NCI-H2196 treated with DMSO at 0.1 percent for 48 hours (cell line): ENCODE data around the gene WASL.
"Not testable (repeated sequence)": the region's sequence is repeated elsewhere in the genome, so short reads cannot be mapped to it uniquely, and the experiment has no call there.

Source experiments
- DNase-seq: peaks from one replicate; lab custom pipeline; 2025; ENCODE audit not compliant: unreplicated experiment; lab: John Stamatoyannopoulos, UW

The WASL gene

GRCh38 chr7:123748734-123749536 lies at the start of gene WASL:
Gene WASL, minus strand, starts transcription at chr7:123749003. Its CDS starts 269 bp downstream, at chr7:123748734.
- DNase-seq = peak; percentile 80

GRCh38 chr7:123797673-123798531 lies 49.1 kb upstream of the WASL start:
- DNase-seq = peak; percentile 65

- DNase-seq = no peak
Measured at GRCh38 chr7:123796568-123796967, 47.8 kb upstream of the WASL start.

DNA sequence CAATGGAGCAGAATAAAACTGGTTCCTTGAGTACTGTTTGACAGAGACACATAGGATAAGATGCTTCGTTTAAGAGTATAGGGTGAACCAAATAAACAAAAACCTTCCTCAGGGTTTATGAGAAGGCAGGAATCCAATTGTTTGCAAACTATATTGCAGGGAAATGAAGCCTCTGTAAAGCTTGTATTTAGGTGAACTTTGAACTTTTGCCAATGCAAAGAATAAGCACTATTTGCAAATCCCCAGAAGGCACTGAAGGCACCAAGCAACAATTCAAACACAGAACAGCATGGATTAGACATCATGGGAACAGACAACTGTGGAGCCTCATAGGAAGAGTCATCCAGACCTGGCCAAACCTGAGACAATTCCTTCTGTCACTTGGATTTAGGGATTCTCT lies 47.1 kb upstream of the WASL start:
- no peak for DNase-seq

DNA sequence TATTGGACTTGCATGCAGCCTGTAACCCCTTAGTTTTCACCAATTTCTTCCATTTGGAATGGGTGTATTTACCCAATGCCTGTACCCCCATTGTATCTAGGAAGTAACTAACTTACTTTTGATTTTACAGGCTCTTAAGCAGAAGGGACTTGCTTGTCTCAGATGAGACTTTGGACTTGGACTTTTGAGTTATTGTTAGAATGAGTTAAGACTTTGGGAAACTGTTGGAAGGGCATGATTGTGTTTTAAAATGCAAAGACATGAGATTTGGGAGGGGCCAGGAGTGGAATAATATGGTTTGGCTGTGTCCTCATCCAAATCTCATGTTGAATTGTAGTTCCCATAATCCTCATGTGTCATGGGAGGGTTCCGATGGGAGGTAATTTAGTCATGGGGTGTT lies 46.3 kb upstream of the WASL start:
- DNase-seq = not testable (repeated sequence)

DNA sequence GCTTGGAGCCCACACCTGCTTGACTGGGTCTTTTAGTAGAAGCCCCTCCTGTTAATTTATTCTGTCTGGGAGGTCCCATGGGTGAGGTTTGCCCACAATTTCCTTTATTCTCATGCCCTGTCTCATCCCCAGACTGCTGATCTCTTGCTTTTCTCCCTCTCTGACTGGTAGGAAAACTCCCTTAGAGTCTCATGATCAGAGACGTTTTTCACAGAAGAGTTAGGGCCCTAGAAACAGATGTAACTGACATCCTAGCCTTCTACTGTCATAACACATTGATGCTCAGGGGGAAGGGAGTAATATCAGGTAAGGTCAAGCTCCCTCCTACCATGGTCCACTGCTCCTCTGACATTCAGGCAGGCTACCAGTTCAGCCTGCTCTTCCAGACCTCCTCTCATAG lies 43.7 kb upstream of the WASL start:
- no peak for DNase-seq

DNA sequence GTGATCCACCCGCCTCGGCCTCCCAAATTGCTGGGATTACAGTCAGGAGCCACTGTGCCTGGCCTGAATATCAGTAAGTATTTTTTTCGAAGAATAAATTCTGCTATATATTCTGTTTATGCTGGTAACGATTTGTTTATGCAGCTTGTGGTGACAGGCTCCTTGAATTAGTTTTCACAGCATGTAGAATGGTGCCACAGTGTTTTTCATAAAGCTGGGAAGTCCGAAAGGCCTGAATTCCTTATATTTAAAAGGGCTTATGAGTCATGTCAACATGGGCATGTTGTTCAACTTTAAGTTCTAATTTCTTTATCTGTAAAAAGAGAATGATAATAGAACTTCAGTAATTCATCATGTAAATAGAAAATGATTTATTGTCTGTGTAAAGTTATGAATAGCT lies 42.2 kb upstream of the WASL start:
- DNase-seq = no peak

DNA sequence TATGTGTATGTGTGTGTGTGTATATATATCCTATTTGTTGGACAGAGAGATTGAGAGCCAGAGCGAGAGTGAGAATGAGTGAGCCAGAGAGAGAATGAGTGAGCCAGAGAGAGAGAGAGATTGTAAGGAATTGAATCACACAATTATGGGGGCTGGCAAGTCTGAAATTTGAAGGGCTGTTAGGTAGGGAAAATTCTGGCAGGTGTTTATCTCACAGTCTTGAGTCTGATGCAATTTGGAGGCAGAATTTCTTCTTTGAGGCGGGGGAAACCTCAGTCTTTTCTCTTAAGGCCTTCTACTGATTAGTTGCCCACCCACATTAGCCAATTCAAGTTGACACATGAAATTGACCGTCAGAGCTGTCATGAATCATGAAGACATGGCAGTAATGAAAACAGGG lies 41.0 kb upstream of the WASL start:
- no peak for DNase-seq

DNA sequence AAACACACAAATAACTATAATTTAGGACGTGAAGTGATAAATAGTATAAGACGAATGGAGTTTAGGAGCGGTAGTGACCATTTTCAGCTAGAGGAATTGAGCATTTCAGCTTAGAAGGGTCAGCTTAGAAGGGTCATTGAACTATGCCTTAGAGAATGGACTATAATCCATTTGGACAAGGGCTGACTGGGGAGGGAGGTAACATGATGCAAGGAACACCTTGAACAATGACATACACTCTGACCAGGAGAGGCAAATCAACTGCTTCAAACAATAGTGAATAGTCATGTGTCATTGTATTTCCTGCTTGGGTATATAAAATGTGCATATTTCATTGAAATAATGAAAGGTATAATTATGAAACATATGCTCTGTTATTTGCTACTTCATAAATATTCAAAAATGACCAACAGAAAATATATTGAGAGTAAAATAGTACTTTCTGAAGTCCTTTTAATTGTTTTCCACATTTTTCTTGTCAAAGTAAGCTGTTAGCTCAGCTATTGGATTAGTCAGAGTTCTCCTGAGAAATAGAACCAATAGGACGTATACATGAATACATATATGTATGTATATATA lies 40.5 kb upstream of the WASL start:
- no peak for DNase-seq

DNA sequence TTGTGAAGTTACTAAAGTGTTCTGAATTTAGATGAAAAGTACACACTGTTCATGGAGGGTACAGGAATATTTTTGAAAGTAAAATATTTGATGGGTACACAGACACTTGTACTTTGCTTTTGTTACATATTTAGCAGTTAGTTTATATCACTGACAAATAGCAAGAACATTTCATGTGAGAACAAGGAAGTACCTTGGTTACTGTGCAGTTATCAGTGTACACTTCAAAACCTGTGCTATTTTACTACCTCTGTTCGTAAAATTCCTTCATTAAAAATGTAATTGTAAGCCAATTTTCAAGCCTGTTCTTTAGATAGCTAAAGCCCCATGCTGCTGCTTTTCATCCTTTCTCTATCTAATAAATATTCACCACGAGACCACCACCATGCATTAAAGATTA lies 39.8 kb upstream of the WASL start:
- no peak for DNase-seq

DNA sequence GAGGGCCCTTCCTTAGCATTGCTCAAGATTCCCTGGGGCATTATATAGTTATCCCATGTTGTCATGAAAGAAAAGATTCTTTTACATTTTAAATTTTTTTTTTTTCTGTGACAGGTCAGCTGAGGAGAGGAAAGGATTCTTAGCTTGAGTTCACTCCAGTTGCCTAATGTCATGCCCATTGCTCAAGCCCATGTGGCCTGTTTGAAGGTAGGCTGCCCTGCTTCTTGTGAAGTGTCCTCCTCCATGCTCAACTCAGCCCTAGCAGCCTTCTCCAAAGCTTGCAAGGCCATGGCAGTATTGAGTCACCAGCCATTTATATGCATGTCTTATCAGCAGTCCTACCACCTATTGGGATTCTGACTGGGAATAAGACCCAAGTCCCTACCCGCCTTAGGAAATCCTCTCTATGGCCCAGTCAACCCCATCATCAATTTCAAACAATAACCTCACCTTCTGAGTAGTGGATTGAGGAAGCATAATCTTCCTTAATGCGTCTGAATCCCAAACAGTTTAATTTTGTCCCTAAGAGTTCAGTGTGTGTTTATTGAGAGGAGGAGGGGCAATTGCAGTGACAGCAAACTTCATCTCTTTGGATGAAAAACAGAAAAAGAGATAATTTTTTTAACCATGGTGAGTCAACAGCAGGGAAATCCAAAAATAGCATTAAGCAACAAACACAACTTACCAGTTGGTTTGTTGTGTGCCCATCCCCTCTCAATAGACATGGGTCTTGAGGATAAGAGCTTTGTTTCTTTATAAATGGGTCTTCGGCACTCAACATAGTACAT lies 38.6 kb upstream of the WASL start:
- no peak for DNase-seq

- no peak for DNase-seq
Measured at GRCh38 chr7:123784263-123784662, 35.5 kb upstream of the WASL start.

DNA sequence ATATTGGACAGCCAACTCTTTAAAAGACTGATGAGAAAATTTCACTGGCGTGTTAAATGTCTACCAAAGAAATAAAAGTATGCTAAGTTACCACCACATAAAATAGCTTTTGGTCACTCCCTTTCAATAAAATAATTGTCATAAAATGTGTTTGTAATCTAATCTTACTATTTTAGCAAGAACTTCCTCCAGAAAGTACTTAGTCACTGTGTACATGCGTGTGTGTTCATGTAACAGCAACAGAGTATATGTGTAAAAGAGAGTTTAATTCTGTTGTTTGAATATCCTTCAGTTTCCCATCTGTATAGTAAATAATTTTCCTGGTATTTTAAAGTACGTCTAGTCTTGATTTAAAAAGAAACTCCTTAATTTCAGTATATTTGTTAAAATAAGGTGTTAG lies 35.0 kb upstream of the WASL start:
- DNase-seq = no peak

DNA sequence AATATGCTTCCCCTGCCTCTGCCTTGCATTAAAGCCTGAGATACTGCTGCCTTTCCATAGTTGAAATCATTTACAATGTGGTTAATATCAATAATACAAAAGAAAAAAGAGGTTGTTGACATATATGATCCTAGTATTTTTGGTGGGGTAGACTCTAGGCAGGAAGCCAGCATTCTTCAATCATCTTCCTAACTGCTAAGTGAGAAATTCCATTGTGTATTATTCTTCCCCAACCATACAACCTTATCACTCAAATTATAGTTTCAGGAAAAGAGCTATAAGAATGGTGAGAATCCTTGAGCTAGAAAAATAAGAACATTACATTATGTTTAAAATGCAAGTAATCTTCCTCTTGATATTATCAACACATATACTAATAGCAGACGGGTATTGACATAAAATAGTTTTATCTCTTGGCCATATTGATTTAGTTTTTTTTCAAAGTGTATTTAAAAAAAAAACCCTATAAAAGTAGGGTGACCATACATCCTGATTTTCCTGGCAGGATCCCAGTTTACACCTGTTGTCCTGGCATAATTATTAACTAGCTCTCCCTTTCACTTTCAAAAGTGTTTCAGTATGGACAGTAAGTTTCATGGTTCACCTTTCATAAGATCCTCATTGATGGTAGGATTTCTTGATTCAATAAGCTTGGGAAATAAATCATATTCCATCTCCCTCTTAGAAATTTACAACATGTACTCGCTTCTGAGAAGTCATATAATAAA lies 33.4 kb upstream of the WASL start:
- no peak for DNase-seq

DNA sequence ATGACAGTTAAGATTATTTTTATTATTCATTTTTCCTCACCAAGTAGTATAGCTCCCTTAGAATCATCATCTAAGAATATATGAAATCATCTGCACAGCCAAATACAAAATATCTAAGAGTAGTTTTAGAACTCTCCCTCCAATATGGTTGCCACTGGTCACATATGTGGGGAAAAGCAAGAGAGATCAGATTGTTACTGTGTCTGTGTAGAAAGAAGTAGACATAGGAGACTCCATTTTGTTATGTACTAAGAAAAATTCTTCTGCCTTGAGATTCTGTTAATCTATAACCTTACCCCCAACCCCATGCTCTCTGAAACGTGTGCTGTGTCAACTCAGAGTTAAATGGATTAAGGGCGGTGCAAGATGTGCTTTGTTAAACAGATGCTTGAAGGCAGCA lies 31.7 kb upstream of the WASL start:
- DNase-seq = not testable (repeated sequence)

DNA sequence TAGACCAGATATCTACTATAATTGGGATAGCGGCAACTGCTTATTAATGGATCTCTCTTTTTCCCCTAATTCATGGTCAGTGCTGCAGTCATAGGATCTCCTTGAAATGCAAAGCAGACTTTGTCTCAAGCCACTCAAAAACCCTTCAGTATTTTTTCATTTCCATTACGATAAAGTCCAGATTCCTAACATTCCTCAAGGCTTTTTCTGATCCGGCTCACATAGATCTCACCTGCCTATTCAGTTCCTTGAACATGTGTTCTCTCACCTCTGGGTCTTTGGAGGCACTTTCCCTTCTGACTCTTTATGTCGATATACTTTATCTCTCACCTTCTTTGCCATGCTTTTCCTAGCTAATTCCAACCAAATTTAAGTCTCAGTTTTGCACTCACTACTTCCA lies 25.7 kb upstream of the WASL start:
- DNase-seq = no peak

DNA sequence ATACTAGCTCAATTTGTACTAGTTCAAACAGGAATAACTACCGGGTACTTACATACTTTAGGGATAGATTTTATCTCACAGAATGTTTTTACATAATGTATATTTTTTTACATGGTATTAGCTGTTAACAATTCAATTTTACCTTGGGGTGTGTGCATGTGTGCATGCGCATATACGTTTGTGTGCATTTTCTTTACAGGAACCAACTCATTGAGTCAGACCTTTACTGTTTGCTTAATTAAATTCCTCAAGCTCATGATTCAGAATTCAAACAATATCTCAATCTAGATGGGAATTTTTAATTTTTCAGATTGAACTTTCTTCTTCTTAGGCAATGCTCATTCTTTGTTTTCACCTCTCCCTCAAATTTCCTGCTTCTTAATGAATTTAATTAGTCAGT lies 24.7 kb upstream of the WASL start:
- no peak for DNase-seq

- DNase-seq = no peak
Measured at GRCh38 chr7:123772652-123773051, 23.8 kb upstream of the WASL start.

GRCh38 chr7:123771846-123772245 lies 23.0 kb upstream of the WASL start:
- DNase-seq = no peak

DNA sequence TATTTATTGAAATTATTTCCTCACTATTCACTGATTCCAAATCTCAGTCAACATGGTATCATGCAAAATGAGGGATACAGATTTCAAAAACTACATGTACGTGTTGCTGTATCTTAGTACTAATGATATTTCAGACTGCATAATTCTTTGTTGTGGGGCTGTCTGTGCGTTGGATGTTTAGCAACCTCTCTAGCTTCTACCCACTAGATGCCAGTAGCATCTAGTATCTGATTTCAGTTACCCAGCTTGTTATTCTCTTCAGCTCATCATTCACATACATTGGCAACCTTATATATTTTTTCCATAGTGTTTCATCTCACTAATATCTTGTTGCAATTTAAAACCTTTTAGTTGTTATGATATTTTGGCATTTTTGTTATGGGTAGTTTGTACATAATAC lies 22.5 kb upstream of the WASL start:
- DNase-seq = no peak
